ENCODE data around the gene RAB43.

RAB43 gene

GRCh38 chr3:129130291-129130813 lies 8.7 kb upstream of the RAB43 start:
- DNase-seq (ENCODE audit: low spot score), result no peak
- in situ Hi-C loops (cut with MboI; ENCODE audit: low pct_unique_long_range_greater_than_20kb, low sequenced_read_pairs, unreplicated experiment), result no loop called here
- no peak for TF ChIP-seq CTCF (IDR thresholded peaks at IDR 0.05; ENCODE audit: extremely low read depth, insufficient read depth, missing control alignments)

- in situ Hi-C loops (cut with MboI; ENCODE audit: low pct_unique_long_range_greater_than_20kb, low sequenced_read_pairs, unreplicated experiment), result no loop called here
- DNase-seq (ENCODE audit: low spot score), result no peak
- TF ChIP-seq CTCF (IDR thresholded peaks at IDR 0.05; ENCODE audit: extremely low read depth, insufficient read depth, missing control alignments), result no peak
Observed at GRCh38 chr3:129128357-129129155, 7.0 kb upstream of the RAB43 start.

GRCh38 chr3:129126726-129127280 lies 5.2 kb upstream of the RAB43 start:
- in situ Hi-C loops (cut with MboI; ENCODE audit: low pct_unique_long_range_greater_than_20kb, low sequenced_read_pairs, unreplicated experiment), result no loop called here
- no peak for DNase-seq (ENCODE audit: low spot score)
- TF ChIP-seq CTCF (IDR thresholded peaks at IDR 0.05; ENCODE audit: extremely low read depth, insufficient read depth, missing control alignments), result no peak

- no peak for TF ChIP-seq CTCF (IDR thresholded peaks at IDR 0.05; ENCODE audit: extremely low read depth, insufficient read depth, missing control alignments)
- in situ Hi-C loops (cut with MboI; ENCODE audit: low pct_unique_long_range_greater_than_20kb, low sequenced_read_pairs, unreplicated experiment), result no loop called here
- peak; percentile 35 for DNase-seq (ENCODE audit: low spot score)
Observed at GRCh38 chr3:129123314-129124060, 1.9 kb upstream of the RAB43 start.

GRCh38 chr3:129122412-129123011 lies 908 bp upstream of the RAB43 start:
- in situ Hi-C loops (cut with MboI; ENCODE audit: low pct_unique_long_range_greater_than_20kb, low sequenced_read_pairs, unreplicated experiment), result no loop called here
- no peak for DNase-seq (ENCODE audit: low spot score)
- no peak for TF ChIP-seq CTCF (IDR thresholded peaks at IDR 0.05; ENCODE audit: extremely low read depth, insufficient read depth, missing control alignments)
